HEK293T (cell line): Measurements from ENCODE around the gene CHD2.

Experiments
- CTCF ChIA-PET: fragments of 350-600 bp; formaldehyde crosslinking; extraction: SDS; loops from one replicate; lab custom pipeline; 2021; ENCODE audit warnings: antibody characterized with exemption, inconsistent platforms; lab: Yijun Ruan, JAX
- POLR2A ChIA-PET: fragments of 350-600 bp; formaldehyde crosslinking; extraction: SDS; loops from one replicate; lab custom pipeline; 2020; ENCODE audit warnings: antibody characterized with exemption, inconsistent platforms; lab: Yijun Ruan, JAX
- DNase-seq: peaks from one replicate; pipeline ENCODE4 v3.0.0; 2012; ENCODE audit warnings: mixed read lengths; ENCODE audit errors: extremely low spot score
- ARNT ChIP-seq: fragments of 450-650 bp; IDR thresholded peaks from 2 replicates; pipeline ENCODE4 v1.6.1; 2017; ENCODE audit warnings: mild to moderate bottlenecking
- BHLHE40 ChIP-seq: fragments of 450-650 bp; IDR thresholded peaks from 2 replicates; pipeline ENCODE4 v1.6.1; 2016; ENCODE audit warnings: mild to moderate bottlenecking, moderate library complexity, borderline replicate concordance
- CTBP1 ChIP-seq: fragments of 450-650 bp; IDR thresholded peaks from 2 replicates; pipeline ENCODE4 v1.6.1; 2016; ENCODE audit warnings: borderline replicate concordance
- ELF4 ChIP-seq: fragments of 450-650 bp; IDR thresholded peaks from 2 replicates; pipeline ENCODE4 v1.6.1; 2017; ENCODE audit warnings: antibody characterized with exemption
- FOXA1 ChIP-seq: fragments of 450-650 bp; IDR thresholded peaks from 2 replicates; pipeline ENCODE4 v1.6.1; 2016; ENCODE audit warnings: mild to moderate bottlenecking
- FOXK2 ChIP-seq: fragments of 450-650 bp; IDR thresholded peaks from 2 replicates; pipeline ENCODE4 v1.6.1; 2016; ENCODE audit warnings: mild to moderate bottlenecking
- FOXM1 ChIP-seq: fragments of 450-650 bp; IDR thresholded peaks from 2 replicates; pipeline ENCODE4 v1.6.1; 2017; ENCODE audit warnings: mild to moderate bottlenecking, borderline replicate concordance
- HDGF ChIP-seq: fragments of 450-650 bp; IDR thresholded peaks from 2 replicates; pipeline ENCODE4 v1.6.1; 2017; ENCODE audit warnings: antibody characterized with exemption, borderline replicate concordance
- L3MBTL2 ChIP-seq: fragments of 450-650 bp; conservative IDR thresholded peaks from 2 replicates; pipeline ENCODE4 v1.6.1; 2016; ENCODE audit warnings: mild to moderate bottlenecking
- LEF1 ChIP-seq: fragments of 450-650 bp; IDR thresholded peaks from 2 replicates; pipeline ENCODE4 v1.6.1; 2017; ENCODE audit warnings: mild to moderate bottlenecking, borderline replicate concordance
- NFRKB ChIP-seq: fragments of 450-650 bp; IDR thresholded peaks from 2 replicates; pipeline ENCODE4 v1.6.1; 2016; ENCODE audit warnings: mild to moderate bottlenecking, moderate library complexity
- PKNOX1 ChIP-seq: fragments of 450-650 bp; IDR thresholded peaks from 2 replicates; pipeline ENCODE4 v1.6.1; 2016
- SP1 ChIP-seq: fragments of 450-650 bp; IDR thresholded peaks from 2 replicates; pipeline ENCODE4 v1.6.1; 2017
- SUZ12 ChIP-seq: fragments of 450-650 bp; IDR thresholded peaks from 2 replicates; pipeline ENCODE4 v1.6.1; 2016; ENCODE audit warnings: mild to moderate bottlenecking
- TARDBP ChIP-seq: fragments of 450-650 bp; IDR thresholded peaks from 2 replicates; pipeline ENCODE4 v1.6.1; 2016
- ZNF384 ChIP-seq: fragments of 450-650 bp; IDR thresholded peaks from 2 replicates; pipeline ENCODE4 v1.6.1; 2016

CHD2 gene

GRCh38 chr15:92971081-92971480, 71.0 kb downstream of the CHD2 start:
- POLR2A ChIA-PET, result no interaction called here
- CTCF ChIA-PET, result no interaction called here

GRCh38 chr15:92971713-92972112, 71.6 kb downstream of the CHD2 start:
- no peak for DNase-seq
- POLR2A ChIA-PET, result no interaction called here
- TF ChIP-seq BHLHE40, result no peak
- no peak for TF ChIP-seq ARNT
- no peak for TF ChIP-seq FOXM1
- no peak for TF ChIP-seq HDGF
- TF ChIP-seq ZNF384, result no peak
- TF ChIP-seq FOXK2, result no peak
- TF ChIP-seq PKNOX1, result no peak
- TF ChIP-seq SP1, result no peak
- no peak for TF ChIP-seq LEF1
- no peak for TF ChIP-seq CTBP1
- no peak for TF ChIP-seq NFRKB
- CTCF ChIA-PET, result no interaction called here

More at GRCh38 chr15:92971081-92971480, 71.0 kb downstream of the CHD2 start:
- no peak for DNase-seq
- TF ChIP-seq FOXM1, result no peak
- no peak for TF ChIP-seq TARDBP
- no peak for TF ChIP-seq BHLHE40
- TF ChIP-seq LEF1, result no peak
- no peak for TF ChIP-seq CTBP1
- TF ChIP-seq ARNT, result no peak
- no peak for TF ChIP-seq FOXK2
- TF ChIP-seq SP1, result no peak

- ChIA-PET CTCF (no interaction called here), POLR2A (no interaction called here)
- no peak for TF ChIP-seq ELF4
- TF ChIP-seq ARNT, result no peak
- TF ChIP-seq PKNOX1, result no peak
- TF ChIP-seq FOXM1, result no peak
- TF ChIP-seq BHLHE40, result no peak
- TF ChIP-seq CTBP1, result no peak
- no peak for TF ChIP-seq HDGF
- TF ChIP-seq LEF1, result no peak
- no peak for TF ChIP-seq SP1
- TF ChIP-seq SUZ12, result no peak
- TF ChIP-seq TARDBP, result no peak
- TF ChIP-seq ZNF384, result no peak
- no peak for TF ChIP-seq FOXA1
- no peak for TF ChIP-seq L3MBTL2
- no peak for TF ChIP-seq FOXK2
- no peak for TF ChIP-seq NFRKB
- no peak for DNase-seq
Measured at GRCh38 chr15:92974183-92974915, 74.2 kb downstream of the CHD2 start.

GRCh38 chr15:92979011-92979701, 79.0 kb downstream of the CHD2 start:
- no peak for DNase-seq
- TF ChIP-seq NFRKB, result no peak
- TF ChIP-seq ZNF384, result no peak
- ChIA-PET POLR2A (no interaction called here), CTCF (no interaction called here)

- DNase-seq, result no peak
- POLR2A ChIA-PET, result no interaction called here
- CTCF ChIA-PET, result no interaction called here
- no peak for TF ChIP-seq FOXA1
- no peak for TF ChIP-seq BHLHE40
- TF ChIP-seq ZNF384, result no peak
- TF ChIP-seq ELF4, result no peak
- no peak for TF ChIP-seq ARNT
- TF ChIP-seq TARDBP, result no peak
- no peak for TF ChIP-seq HDGF
- no peak for TF ChIP-seq SUZ12
- no peak for TF ChIP-seq SP1
- no peak for TF ChIP-seq CTBP1
- no peak for TF ChIP-seq L3MBTL2
Measured at GRCh38 chr15:92981333-92981732, 81.2 kb downstream of the CHD2 start.

GRCh38 chr15:92984161-92984560, 84.0 kb downstream of the CHD2 start:
- POLR2A ChIA-PET, result no interaction called here
- no peak for DNase-seq
- TF ChIP-seq TARDBP, result no peak
- TF ChIP-seq ZNF384, result no peak
- no peak for TF ChIP-seq ELF4
- TF ChIP-seq BHLHE40, result no peak
- TF ChIP-seq HDGF, result no peak
- no peak for TF ChIP-seq SUZ12
- TF ChIP-seq FOXK2, result no peak
- TF ChIP-seq L3MBTL2, result no peak
- TF ChIP-seq SP1, result no peak
- no peak for TF ChIP-seq NFRKB
- TF ChIP-seq FOXM1, result no peak
- TF ChIP-seq LEF1, result no peak
- CTCF ChIA-PET, result interaction anchor here (0.8 kb wide), 1 partner anchor 187 kb away, joined by 4 read pairs; no protein-coding TSS in a partner anchor
